ENCODE data around the gene KRTAP5-3.
"Not testable (repeated sequence)": the region's sequence is repeated elsewhere in the genome, so short reads cannot be mapped to it uniquely, and the experiment has no call there.

DNA sequence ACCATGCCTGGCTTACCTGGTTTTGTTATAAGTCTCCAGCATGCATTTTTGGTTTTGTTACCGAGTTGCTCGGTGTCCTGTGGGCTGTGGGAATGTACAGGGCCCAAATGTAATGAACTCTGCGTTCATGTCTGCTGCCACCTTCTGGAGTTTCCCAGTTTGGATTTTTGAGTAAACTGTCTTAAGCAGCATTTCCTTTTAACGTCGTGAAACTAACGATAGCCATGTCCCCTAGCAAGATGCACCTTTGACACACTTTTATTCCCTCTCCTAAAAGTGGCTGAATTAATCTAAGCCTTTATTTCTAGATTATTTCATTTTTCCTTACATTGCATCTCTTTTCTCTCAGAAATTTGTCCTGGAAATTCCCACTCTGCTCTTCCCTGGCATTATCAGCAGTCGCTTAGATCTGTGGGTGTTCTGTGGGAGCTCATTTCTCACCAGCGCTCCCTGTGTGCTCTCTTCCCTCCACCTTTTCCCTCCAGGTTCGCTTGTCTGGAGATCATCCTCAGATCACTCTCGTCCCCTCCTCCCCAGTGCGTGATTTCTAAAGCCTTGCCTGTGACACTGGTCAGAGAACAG is 12.2 kb downstream of the KRTAP5-3 start:
- TF ChIP-seq, protein P1, sequence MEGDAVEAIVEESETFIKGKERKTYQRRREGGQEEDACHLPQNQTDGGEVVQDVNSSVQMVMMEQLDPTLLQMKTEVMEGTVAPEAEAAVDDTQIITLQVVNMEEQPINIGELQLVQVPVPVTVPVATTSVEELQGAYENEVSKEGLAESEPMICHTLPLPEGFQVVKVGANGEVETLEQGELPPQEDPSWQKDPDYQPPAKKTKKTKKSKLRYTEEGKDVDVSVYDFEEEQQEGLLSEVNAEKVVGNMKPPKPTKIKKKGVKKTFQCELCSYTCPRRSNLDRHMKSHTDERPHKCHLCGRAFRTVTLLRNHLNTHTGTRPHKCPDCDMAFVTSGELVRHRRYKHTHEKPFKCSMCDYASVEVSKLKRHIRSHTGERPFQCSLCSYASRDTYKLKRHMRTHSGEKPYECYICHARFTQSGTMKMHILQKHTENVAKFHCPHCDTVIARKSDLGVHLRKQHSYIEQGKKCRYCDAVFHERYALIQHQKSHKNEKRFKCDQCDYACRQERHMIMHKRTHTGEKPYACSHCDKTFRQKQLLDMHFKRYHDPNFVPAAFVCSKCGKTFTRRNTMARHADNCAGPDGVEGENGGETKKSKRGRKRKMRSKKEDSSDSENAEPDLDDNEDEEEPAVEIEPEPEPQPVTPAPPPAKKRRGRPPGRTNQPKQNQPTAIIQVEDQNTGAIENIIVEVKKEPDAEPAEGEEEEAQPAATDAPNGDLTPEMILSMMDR (conservative IDR thresholded peaks at IDR 0.05): not testable (repeated sequence)
- not testable (repeated sequence) for TF ChIP-seq EZH2 (IDR thresholded peaks at IDR 0.05; ENCODE audit: low read depth)

All from PC-9 (cell line).